HG03439 (cell line): ENCODE measurements around the gene RUNX1.

Experiments used
- ATAC-seq: cut with Tn5 transposase; IDR thresholded peaks from one replicate; pipeline ENCODE4 v1.9.1; 2021; ENCODE audit warnings: mild to moderate bottlenecking, moderate library complexity; ENCODE audit not compliant: unreplicated experiment

The RUNX1 gene

GRCh38 chr21:34949499-34949898 lies 99.6 kb downstream of the RUNX1 start:
- ATAC-seq = no peak

GRCh38 chr21:34949030-34949429 lies 100.1 kb downstream of the RUNX1 start:
- no peak for ATAC-seq

DNA sequence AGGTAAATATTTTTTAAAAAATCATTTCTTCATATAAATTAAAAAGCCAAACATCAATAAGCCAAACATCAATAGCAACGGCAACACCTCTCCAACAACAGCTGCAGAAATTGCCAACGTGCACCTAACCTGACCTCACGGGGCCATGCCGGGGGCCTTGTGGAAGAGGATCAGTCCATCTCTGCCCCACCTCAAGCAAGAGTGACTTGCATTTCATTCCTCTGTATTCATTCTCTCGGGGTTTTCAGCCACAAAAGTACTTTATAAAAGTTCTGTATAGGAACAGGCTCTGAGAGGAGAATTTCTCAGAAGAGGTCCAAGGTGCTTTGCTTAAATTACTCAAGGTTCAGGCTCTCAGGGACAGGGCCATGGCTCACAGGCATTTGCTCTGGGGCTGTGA lies 100.9 kb downstream of the RUNX1 start:
- no peak for ATAC-seq

DNA sequence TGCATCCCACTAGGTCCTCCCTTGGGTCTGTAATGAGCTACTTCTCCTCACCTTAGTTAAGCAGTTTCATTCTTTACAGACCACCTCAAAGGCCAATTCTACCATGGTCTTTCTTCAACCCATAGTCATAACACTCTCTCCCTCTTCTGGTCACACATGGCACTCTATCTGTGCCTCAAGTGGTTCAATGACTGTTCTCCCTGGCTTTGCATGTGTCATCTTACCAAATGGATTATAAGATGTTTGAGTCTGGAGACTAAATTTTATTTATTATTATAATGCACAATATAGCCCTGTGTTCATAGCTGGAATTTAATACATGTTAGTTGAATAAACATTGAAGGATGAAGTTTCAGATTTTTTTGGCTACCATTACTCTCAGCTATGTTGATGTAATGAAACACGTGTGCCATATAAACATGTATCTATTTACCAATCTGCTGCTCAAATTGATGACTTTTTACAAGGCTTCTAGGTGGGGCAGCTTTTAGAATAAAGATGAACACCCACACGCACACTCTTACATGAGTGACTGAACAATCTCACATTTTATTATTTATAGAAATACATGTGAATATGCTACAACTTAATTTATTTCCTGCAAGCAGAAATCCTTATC lies 102.1 kb downstream of the RUNX1 start:
- no peak for ATAC-seq

DNA sequence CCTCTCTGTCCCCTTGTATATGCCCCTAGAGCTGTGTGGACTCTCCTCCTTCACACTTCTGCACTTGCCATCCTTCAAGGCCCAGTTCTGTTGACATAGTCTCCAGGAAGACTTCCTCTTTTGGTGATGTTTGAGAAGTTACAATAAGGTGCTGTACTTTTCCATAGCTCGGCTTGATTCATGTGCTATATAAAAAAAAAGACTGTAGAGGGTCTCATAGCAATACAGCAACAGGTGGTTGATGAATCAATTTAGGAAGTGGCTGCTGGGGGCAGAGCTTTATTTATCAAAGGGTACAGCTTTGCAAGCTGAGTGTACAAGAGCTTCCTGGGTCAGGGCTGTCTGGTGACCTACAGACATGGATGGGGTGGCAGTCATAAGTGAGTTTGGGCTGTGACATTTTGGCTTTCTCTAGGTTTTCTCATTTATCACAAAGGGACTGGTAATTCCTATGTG lies 102.7 kb downstream of the RUNX1 start:
- no peak for ATAC-seq

- no peak for ATAC-seq
These were observed 103.8 kb downstream of the RUNX1 start for GRCh38 chr21:34945288-34945687.

- no peak for ATAC-seq
These were observed 104.9 kb downstream of the RUNX1 start for GRCh38 chr21:34944015-34944755.

GRCh38 chr21:34942911-34943310 lies 106.2 kb downstream of the RUNX1 start:
- no peak for ATAC-seq

GRCh38 chr21:34941162-34941561 lies 107.9 kb downstream of the RUNX1 start:
- no peak for ATAC-seq

DNA sequence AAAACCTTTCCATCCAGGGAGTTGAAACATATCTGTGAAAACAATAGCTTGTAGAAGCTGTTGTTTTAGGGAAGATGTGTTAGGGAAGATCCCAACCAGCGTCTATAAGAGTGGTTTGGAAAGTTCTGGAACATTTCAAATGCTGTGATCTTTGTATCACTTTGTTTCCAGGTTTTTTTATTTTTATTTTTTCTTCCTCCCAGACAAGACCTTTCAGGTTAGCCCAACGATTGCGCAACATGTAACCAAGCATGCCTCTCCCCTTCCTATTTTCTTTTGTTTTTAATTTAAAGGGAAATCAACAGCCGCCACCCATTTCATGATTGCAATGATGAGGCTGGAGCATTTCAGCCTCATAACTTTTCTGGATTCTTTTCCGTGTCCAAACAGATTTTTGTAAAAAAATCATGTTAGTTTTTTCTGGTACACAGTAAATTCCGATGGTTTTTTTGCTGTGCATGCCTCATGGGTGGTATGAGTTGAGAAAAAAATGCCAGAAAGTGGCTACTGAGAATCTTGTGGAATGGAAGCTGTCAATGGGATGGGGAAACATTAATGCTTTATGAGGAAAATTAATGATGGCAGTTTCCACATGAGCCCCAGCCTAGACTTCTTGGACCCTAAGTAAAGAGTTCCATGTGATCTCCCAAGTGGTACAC lies 109.3 kb downstream of the RUNX1 start:
- no peak for ATAC-seq

DNA sequence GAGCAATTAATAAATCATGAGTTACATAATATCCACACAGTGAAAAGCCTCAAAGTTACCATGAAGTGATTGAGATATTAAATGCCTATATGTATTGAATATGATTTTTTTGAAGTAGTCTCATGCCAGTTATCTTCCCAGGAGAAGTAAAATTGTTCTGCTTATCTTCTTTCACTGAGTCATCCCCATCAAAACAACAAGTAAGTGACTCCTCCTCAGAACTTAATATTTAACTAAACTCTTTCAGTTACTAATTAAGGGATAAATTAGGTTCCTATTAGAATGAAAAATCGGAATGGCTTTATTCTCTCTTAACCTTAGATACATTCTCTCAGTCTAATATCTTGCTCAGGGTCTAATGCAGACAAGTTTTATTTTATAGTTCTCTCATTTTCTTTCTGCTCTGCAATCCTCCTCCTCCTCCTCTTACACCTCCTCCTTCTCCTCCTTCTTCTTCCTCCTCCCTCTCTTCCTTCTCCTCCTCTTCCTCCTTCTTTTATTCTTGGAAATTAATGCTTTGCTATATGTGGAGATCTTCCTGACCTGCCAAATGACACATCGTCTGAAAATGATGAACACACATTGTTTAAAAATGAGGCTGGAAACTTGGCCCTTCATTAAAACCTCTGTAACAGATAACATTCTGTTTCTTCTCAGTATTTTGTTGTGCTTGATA lies 110.9 kb downstream of the RUNX1 start:
- no peak for ATAC-seq

GRCh38 chr21:34936883-34937563 lies 112.1 kb downstream of the RUNX1 start:
- ATAC-seq = no peak

DNA sequence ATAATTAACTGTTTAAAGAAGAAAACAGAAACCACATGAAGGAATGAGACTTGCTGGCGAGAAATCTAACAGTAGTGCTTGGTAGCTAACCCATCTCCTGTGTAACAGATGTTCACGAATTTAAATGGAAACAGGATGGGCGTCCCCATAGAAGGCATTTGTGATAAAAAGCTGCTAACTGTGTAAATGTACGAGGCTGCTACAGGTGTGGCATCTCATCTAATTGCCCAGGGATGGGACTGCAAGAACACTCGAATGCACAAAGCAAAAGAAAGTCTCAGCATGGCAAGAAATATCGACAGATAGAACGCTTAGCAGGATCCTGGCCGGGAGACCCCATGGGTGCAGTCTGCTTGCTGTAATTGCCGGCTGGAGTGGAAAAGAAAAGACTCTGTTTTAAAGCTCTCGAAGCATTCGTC lies 112.7 kb downstream of the RUNX1 start:
- no peak for ATAC-seq

DNA sequence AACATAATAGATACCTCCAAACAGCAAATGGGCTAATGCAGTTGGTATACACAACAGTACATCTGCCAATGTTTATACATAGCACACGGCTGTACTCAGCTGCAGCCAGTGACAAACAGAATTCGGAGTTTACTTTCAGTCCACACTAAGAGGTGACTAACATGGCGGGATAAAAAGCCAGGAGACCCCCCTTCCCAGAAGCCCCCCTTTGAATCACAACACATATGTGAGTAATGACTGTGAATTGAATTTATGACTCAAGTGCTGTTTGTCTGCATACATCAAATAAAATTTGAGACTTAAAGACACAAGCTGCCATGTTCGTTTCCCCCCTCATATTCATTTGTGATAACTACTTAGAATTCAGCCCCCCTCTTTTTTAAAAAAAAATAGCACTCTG lies 113.2 kb downstream of the RUNX1 start:
- no peak for ATAC-seq

DNA sequence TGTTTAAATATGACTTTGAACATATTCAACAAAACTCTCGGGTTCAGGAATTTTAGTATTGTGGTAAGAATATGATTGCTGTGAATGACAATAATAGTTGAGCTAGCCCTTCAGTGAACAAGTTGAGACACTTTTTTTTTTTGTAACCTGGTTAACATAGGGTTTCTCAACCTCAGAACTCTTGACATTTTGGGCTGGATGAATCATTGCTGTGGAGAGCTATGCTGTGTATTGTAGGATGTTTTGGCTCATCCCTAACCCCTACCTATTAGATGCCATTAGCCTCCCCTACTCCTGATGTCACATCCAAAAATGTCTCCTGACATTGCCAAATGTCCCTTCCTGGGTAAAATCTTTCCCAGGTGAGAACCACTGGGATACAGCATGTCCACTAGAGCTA lies 113.7 kb downstream of the RUNX1 start:
- no peak for ATAC-seq

DNA sequence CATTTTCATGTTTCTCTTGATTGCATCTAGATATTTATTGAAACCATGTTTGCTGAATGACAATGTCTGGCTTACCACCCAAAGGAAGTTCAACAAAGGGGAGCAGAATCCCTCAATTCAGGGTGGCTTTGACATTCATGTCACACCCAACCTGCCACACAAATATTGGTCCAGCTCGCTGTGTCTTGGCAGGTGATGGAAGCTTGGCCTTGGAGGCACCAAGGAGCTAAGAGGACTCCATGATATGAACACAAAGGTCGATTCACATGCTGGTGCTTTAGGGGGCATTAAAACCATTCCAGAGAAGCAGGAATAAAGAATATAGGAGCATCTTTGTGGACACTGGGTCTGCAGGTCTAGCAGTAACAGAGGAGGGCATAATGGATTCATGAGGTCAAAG lies 114.8 kb downstream of the RUNX1 start:
- no peak for ATAC-seq

- ATAC-seq = no peak
These were observed 115.3 kb downstream of the RUNX1 start for GRCh38 chr21:34933609-34934335.

DNA sequence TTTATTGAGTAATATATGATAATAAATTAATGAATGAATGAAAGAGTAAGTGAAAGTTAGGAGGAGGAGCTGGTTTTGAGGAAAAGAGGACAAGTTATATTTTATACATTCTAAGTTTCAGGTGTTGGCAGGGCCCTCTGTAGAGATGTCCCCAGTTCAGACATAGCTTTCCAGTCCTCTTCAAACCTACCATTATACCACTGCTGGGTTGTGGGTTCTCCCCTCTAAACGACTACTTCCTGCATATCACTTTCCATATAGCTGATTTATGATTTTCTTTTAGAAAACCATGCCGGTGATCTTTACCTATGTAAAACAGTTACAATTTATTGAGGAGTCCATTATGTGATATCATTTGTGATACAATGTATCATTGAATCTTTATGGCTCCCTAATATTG lies 116.9 kb downstream of the RUNX1 start:
- ATAC-seq = no peak

DNA sequence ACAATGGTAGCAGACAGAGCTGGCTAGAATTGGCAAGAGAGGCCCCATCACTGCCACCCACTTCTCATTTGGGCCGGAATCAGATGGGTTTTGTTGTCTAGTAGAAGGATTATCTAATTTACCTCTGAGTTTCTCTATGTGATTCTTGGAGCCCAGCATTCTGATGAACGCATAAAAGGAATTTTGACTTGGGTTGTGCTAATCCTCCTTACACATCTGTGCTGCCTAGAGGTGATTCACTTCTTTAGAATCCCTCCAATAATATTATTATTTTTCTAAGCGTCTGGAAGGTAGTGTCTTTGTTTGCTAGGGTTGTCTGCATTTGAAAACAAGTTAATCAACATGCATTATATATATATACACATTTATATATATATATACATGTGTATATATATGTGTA lies 118.1 kb downstream of the RUNX1 start:
- no peak for ATAC-seq

DNA sequence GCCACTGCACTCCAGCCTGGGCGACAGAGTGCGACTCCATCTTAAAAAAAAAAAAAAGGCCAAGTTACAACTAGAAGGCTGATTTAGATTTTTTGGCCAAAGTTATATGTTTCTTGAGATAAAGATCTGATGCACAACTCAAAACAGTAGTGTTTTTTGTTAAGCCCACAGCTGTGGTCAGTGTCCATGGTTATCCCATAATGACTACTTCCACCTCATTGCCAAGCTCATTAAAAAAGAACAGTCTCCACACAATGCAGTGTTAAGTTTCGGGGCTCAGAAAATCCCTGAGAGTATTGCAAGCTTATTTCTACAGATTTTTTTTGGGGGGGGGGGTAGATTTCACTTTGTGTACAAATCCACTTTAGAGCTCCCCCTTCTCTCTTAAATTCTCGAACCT lies 120.5 kb downstream of the RUNX1 start:
- no peak for ATAC-seq
